ENCODE results near the gene ARHGAP24.

Gene ARHGAP24

GRCh38 chr4:86001591-86001990 is 526.6 kb downstream of the ARHGAP24 start:
- no peak overlapping the region for H3K27ac ChIP-seq (ENCODE audit: low read depth in 2 of 2, low read length in 2 of 2)
- no peak overlapping the region for H3K4me3 ChIP-seq (ENCODE audit: low read length in 2 of 2)
- no peaks in the 10 kb centered on the region for H3K4me1 ChIP-seq (ENCODE audit: control insufficient read depth in 2 of 2, insufficient read depth in 2 of 2, low read length in 2 of 2)
- H3K36me3 ChIP-seq (ENCODE audit: control insufficient read depth in 2 of 2, insufficient read depth in 2 of 2, low read length in 2 of 2), result no peaks in the 10 kb centered on the region
- H3K9me3 ChIP-seq (ENCODE audit: control insufficient read depth in 2 of 2, low read length in 2 of 2), result no peaks in the 10 kb centered on the region
- no peak overlapping the region for H3K9ac ChIP-seq (ENCODE audit: low read depth in 1 of 2, low read length in 2 of 2)
- H3K27me3 ChIP-seq (ENCODE audit: control insufficient read depth in 2 of 2, insufficient read depth in 2 of 2, low read length in 2 of 2), result no peaks in the 10 kb centered on the region

- Histone ChIP-seq H3K36me3 (ENCODE audit: control insufficient read depth in 2 of 2, insufficient read depth in 2 of 2, low read length in 2 of 2) (no peaks in the 10 kb centered on the region), H3K4me1 (ENCODE audit: control insufficient read depth in 2 of 2, insufficient read depth in 2 of 2, low read length in 2 of 2) (no peaks in the 10 kb centered on the region), H3K9ac (ENCODE audit: low read depth in 1 of 2, low read length in 2 of 2) (no peak overlapping the region), H3K27me3 (ENCODE audit: control insufficient read depth in 2 of 2, insufficient read depth in 2 of 2, low read length in 2 of 2) (no peaks in the 10 kb centered on the region), H3K27ac (ENCODE audit: low read depth in 2 of 2, low read length in 2 of 2) (no peak overlapping the region), H3K4me3 (ENCODE audit: low read length in 2 of 2) (no peak overlapping the region), H3K9me3 (ENCODE audit: control insufficient read depth in 2 of 2, low read length in 2 of 2) (no peaks in the 10 kb centered on the region)
Measured at GRCh38 chr4:86004030-86004429, 529.1 kb downstream of the ARHGAP24 start.

DNA sequence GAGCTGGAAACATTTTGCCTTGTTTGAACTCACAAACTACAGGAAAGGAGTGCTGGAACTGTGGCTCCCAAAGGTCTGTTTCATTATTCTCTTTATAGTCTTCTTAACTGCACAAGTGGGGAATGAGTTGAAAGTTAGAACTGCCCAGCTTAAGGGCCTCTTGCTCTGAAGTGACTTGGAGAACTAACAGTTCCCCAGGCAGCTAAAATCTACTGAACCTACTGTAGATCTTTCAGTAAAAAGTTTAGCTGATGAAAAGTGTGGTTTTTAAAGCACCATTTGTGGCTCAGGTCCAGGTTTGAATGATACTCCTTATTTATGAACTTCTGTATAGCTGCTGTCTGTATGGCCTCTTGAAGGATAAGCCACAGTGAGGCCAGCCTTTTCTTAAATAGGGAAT is 531.1 kb downstream of the ARHGAP24 start:
- no peaks in the 10 kb centered on the region for H3K27me3 ChIP-seq (ENCODE audit: control insufficient read depth in 2 of 2, insufficient read depth in 2 of 2, low read length in 2 of 2)
- H3K9ac ChIP-seq (ENCODE audit: low read depth in 1 of 2, low read length in 2 of 2), result no peak overlapping the region
- H3K27ac ChIP-seq (ENCODE audit: low read depth in 2 of 2, low read length in 2 of 2), result no peak overlapping the region
- H3K36me3 ChIP-seq (ENCODE audit: control insufficient read depth in 2 of 2, insufficient read depth in 2 of 2, low read length in 2 of 2), result no peaks in the 10 kb centered on the region
- no peaks in the 10 kb centered on the region for H3K9me3 ChIP-seq (ENCODE audit: control insufficient read depth in 2 of 2, low read length in 2 of 2)
- no peak overlapping the region for H3K4me3 ChIP-seq (ENCODE audit: low read length in 2 of 2)
- H3K4me1 ChIP-seq (ENCODE audit: control insufficient read depth in 2 of 2, insufficient read depth in 2 of 2, low read length in 2 of 2), result no peaks in the 10 kb centered on the region

GRCh38 chr4:86007042-86007441 is 532.1 kb downstream of the ARHGAP24 start:
- no peak overlapping the region for H3K27ac ChIP-seq (ENCODE audit: low read depth in 2 of 2, low read length in 2 of 2)
- H3K27me3 ChIP-seq (ENCODE audit: control insufficient read depth in 2 of 2, insufficient read depth in 2 of 2, low read length in 2 of 2), result no peaks in the 10 kb centered on the region
- H3K4me3 ChIP-seq (ENCODE audit: low read length in 2 of 2), result no peak overlapping the region
- H3K9me3 ChIP-seq (ENCODE audit: control insufficient read depth in 2 of 2, low read length in 2 of 2), result no peaks in the 10 kb centered on the region
- no peak overlapping the region for H3K9ac ChIP-seq (ENCODE audit: low read depth in 1 of 2, low read length in 2 of 2)
- H3K36me3 ChIP-seq (ENCODE audit: control insufficient read depth in 2 of 2, insufficient read depth in 2 of 2, low read length in 2 of 2), result no peaks in the 10 kb centered on the region
- no peaks in the 10 kb centered on the region for H3K4me1 ChIP-seq (ENCODE audit: control insufficient read depth in 2 of 2, insufficient read depth in 2 of 2, low read length in 2 of 2)

DNA sequence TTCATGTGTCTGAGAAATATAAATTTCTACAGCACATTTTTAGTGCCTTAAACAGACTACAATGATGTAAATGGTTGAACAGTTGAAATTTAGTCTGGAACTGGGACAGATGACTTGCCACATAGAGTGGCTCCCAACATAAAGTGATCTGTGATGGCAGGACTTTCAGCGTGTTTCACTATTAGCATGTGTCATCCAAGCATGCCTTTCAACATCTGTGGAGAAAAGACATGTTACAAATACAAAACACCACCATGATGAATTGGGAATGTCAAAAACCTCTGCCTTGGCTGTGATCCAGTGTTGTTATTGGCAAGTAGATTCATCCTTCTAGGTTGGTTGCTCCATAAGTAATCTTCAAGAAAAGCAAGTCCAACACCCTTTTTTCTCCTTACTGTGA is 536.2 kb downstream of the ARHGAP24 start:
- H3K27me3 ChIP-seq (ENCODE audit: control insufficient read depth in 2 of 2, insufficient read depth in 2 of 2, low read length in 2 of 2), result no peaks in the 10 kb centered on the region
- no peak overlapping the region for H3K9ac ChIP-seq (ENCODE audit: low read depth in 1 of 2, low read length in 2 of 2)
- no peak overlapping the region for H3K27ac ChIP-seq (ENCODE audit: low read depth in 2 of 2, low read length in 2 of 2)
- H3K36me3 ChIP-seq (ENCODE audit: control insufficient read depth in 2 of 2, insufficient read depth in 2 of 2, low read length in 2 of 2), result no peaks in the 10 kb centered on the region
- no peaks in the 10 kb centered on the region for H3K4me1 ChIP-seq (ENCODE audit: control insufficient read depth in 2 of 2, insufficient read depth in 2 of 2, low read length in 2 of 2)
- H3K9me3 ChIP-seq (ENCODE audit: control insufficient read depth in 2 of 2, low read length in 2 of 2), result no peaks in the 10 kb centered on the region
- no peak overlapping the region for H3K4me3 ChIP-seq (ENCODE audit: low read length in 2 of 2)

GRCh38 chr4:86013621-86014020 is 538.7 kb downstream of the ARHGAP24 start:
- H3K27ac ChIP-seq (ENCODE audit: low read depth in 2 of 2, low read length in 2 of 2), result no peak overlapping the region
- H3K27me3 ChIP-seq (ENCODE audit: control insufficient read depth in 2 of 2, insufficient read depth in 2 of 2, low read length in 2 of 2), result no peaks in the 10 kb centered on the region
- H3K9me3 ChIP-seq (ENCODE audit: control insufficient read depth in 2 of 2, low read length in 2 of 2), result no peaks in the 10 kb centered on the region

GRCh38 chr4:86014599-86014998 is 539.6 kb downstream of the ARHGAP24 start:
- no peaks in the 10 kb centered on the region for H3K4me1 ChIP-seq (ENCODE audit: control insufficient read depth in 2 of 2, insufficient read depth in 2 of 2, low read length in 2 of 2)
- no peaks in the 10 kb centered on the region for H3K9me3 ChIP-seq (ENCODE audit: control insufficient read depth in 2 of 2, low read length in 2 of 2)
- no peak overlapping the region for H3K4me3 ChIP-seq (ENCODE audit: low read length in 2 of 2)
- no peak overlapping the region for H3K9ac ChIP-seq (ENCODE audit: low read depth in 1 of 2, low read length in 2 of 2)
- H3K27me3 ChIP-seq (ENCODE audit: control insufficient read depth in 2 of 2, insufficient read depth in 2 of 2, low read length in 2 of 2), result no peaks in the 10 kb centered on the region
- no peak overlapping the region for H3K27ac ChIP-seq (ENCODE audit: low read depth in 2 of 2, low read length in 2 of 2)
- no peaks in the 10 kb centered on the region for H3K36me3 ChIP-seq (ENCODE audit: control insufficient read depth in 2 of 2, insufficient read depth in 2 of 2, low read length in 2 of 2)

More at GRCh38 chr4:86013621-86014020, 538.7 kb downstream of the ARHGAP24 start:
- Histone ChIP-seq H3K9ac (ENCODE audit: low read depth in 1 of 2, low read length in 2 of 2) (no peak overlapping the region), H3K4me3 (ENCODE audit: low read length in 2 of 2) (no peak overlapping the region), H3K36me3 (ENCODE audit: control insufficient read depth in 2 of 2, insufficient read depth in 2 of 2, low read length in 2 of 2) (no peaks in the 10 kb centered on the region), H3K4me1 (ENCODE audit: control insufficient read depth in 2 of 2, insufficient read depth in 2 of 2, low read length in 2 of 2) (no peaks in the 10 kb centered on the region)

- Histone ChIP-seq H3K9me3 (ENCODE audit: control insufficient read depth in 2 of 2, low read length in 2 of 2) (no peaks in the 10 kb centered on the region), H3K4me1 (ENCODE audit: control insufficient read depth in 2 of 2, insufficient read depth in 2 of 2, low read length in 2 of 2) (no peaks in the 10 kb centered on the region), H3K27me3 (ENCODE audit: control insufficient read depth in 2 of 2, insufficient read depth in 2 of 2, low read length in 2 of 2) (no peaks in the 10 kb centered on the region), H3K4me3 (ENCODE audit: low read length in 2 of 2) (no peak overlapping the region), H3K9ac (ENCODE audit: low read depth in 1 of 2, low read length in 2 of 2) (no peak overlapping the region), H3K36me3 (ENCODE audit: control insufficient read depth in 2 of 2, insufficient read depth in 2 of 2, low read length in 2 of 2) (no peaks in the 10 kb centered on the region), H3K27ac (ENCODE audit: low read depth in 2 of 2, low read length in 2 of 2) (no peak overlapping the region)
Measured at GRCh38 chr4:86015412-86016350, 540.7 kb downstream of the ARHGAP24 start.

DNA sequence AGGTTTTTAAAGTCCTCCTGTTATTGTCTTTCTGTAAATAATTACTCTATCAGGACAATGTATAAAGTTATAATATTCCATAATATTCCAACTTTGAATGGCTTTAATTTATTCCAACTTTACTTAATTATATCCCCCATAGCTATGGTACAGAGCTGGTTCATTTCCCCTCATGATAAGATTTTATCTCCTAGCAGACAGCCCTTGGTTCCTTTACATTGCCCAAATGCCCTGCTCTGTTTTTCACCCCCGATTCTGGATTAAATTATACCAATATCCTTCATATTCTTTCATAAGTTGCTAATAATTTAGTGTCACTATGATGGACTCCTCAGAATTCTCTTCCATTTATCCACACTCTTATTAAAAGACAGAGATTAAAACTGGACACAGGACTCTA is 544.4 kb downstream of the ARHGAP24 start:
- H3K9ac ChIP-seq (ENCODE audit: low read depth in 1 of 2, low read length in 2 of 2), result no peak overlapping the region
- H3K36me3 ChIP-seq (ENCODE audit: control insufficient read depth in 2 of 2, insufficient read depth in 2 of 2, low read length in 2 of 2), result no peaks in the 10 kb centered on the region
- H3K27ac ChIP-seq (ENCODE audit: low read depth in 2 of 2, low read length in 2 of 2), result no peak overlapping the region
- no peaks in the 10 kb centered on the region for H3K27me3 ChIP-seq (ENCODE audit: control insufficient read depth in 2 of 2, insufficient read depth in 2 of 2, low read length in 2 of 2)
- no peaks in the 10 kb centered on the region for H3K4me1 ChIP-seq (ENCODE audit: control insufficient read depth in 2 of 2, insufficient read depth in 2 of 2, low read length in 2 of 2)
- no peaks in the 10 kb centered on the region for H3K9me3 ChIP-seq (ENCODE audit: control insufficient read depth in 2 of 2, low read length in 2 of 2)
- H3K4me3 ChIP-seq (ENCODE audit: low read length in 2 of 2), result no peak overlapping the region

- Histone ChIP-seq H3K4me3 (ENCODE audit: low read length in 2 of 2) (no peak overlapping the region), H3K27ac (ENCODE audit: low read depth in 2 of 2, low read length in 2 of 2) (no peak overlapping the region), H3K9me3 (ENCODE audit: control insufficient read depth in 2 of 2, low read length in 2 of 2) (no peaks in the 10 kb centered on the region), H3K9ac (ENCODE audit: low read depth in 1 of 2, low read length in 2 of 2) (no peak overlapping the region), H3K27me3 (ENCODE audit: control insufficient read depth in 2 of 2, insufficient read depth in 2 of 2, low read length in 2 of 2) (no peaks in the 10 kb centered on the region), H3K4me1 (ENCODE audit: control insufficient read depth in 2 of 2, insufficient read depth in 2 of 2, low read length in 2 of 2) (no peaks in the 10 kb centered on the region), H3K36me3 (ENCODE audit: control insufficient read depth in 2 of 2, insufficient read depth in 2 of 2, low read length in 2 of 2) (no peaks in the 10 kb centered on the region)
Measured at GRCh38 chr4:86019906-86020305, 545.0 kb downstream of the ARHGAP24 start.

Measured in mucosa of rectum (tissue), 2 donors.